Breast epithelium (tissue), 3 donors: ENCODE data around the gene UMODL1.

ENCODE experiments used
- POLR2A ChIP-seq: fragments of 450-650 bp; IDR thresholded peaks from one replicate; pipeline ENCODE4 v1.6.1; 2016; ENCODE audit warnings: antibody characterized with exemption, mild to moderate bottlenecking, moderate library complexity
- POLR2AphosphoS5 ChIP-seq, 3 donors: sonication (generic); formaldehyde crosslinking; IDR thresholded peaks; one replicate each; pipeline ENCODE4 v1.6.1; 2017; ENCODE audit warnings: antibody characterized with exemption in 3 of 3
- TF ChIP-seq, protein P1 (sequence below), 3 donors: fragments of 450-650 bp; IDR thresholded peaks; one replicate each; pipeline ENCODE4 v1.5.1; 2016 to 2017; ENCODE audit warnings: antibody characterized with exemption in 3 of 3, mild to moderate bottlenecking in 3 of 3, moderate library complexity in 3 of 3

DNA sequence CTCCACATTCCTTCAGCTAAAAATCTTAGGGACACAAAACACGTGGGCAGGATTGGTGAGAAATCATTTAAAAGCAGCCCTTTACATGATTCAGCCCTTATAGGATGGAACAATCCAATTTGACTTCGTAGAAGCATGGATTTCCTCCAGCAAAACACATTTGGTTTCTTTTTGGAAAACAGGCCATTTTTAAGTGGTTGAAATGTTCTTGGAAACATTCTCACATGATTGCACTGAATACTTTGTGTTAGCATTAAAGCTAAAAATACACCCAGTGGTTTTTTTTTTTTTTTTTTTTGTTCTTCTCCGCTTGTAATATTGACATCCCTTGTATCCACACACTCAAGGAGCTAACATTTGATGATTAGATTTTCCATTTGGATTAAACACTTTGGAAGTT is 105.7 kb downstream of the UMODL1 start:
- TF ChIP-seq, protein P1, sequence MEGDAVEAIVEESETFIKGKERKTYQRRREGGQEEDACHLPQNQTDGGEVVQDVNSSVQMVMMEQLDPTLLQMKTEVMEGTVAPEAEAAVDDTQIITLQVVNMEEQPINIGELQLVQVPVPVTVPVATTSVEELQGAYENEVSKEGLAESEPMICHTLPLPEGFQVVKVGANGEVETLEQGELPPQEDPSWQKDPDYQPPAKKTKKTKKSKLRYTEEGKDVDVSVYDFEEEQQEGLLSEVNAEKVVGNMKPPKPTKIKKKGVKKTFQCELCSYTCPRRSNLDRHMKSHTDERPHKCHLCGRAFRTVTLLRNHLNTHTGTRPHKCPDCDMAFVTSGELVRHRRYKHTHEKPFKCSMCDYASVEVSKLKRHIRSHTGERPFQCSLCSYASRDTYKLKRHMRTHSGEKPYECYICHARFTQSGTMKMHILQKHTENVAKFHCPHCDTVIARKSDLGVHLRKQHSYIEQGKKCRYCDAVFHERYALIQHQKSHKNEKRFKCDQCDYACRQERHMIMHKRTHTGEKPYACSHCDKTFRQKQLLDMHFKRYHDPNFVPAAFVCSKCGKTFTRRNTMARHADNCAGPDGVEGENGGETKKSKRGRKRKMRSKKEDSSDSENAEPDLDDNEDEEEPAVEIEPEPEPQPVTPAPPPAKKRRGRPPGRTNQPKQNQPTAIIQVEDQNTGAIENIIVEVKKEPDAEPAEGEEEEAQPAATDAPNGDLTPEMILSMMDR (IDR thresholded peaks at IDR 0.05), result no peak
- TF ChIP-seq POLR2AphosphoS5 (IDR thresholded peaks at IDR 0.05) (no peak), POLR2A (no peak)
